Measurements from ENCODE around the gene MCM3AP.

The MCM3AP gene

GRCh38 chr21:46217511-46218196, 67.8 kb downstream of the MCM3AP start:
- Histone ChIP-seq H3K4me3 (ENCODE audit: low read depth, low read length) (no peak overlapping the region), H3K27me3 (ENCODE audit: insufficient read depth, low read length) (no peaks in the 10 kb centered on the region), H2AFZ (ENCODE audit: low read length, unreplicated experiment) (no peak overlapping the region), H3K4me1 (ENCODE audit: control insufficient read depth, insufficient read depth, low read length, unreplicated experiment) (no peaks in the 10 kb centered on the region), H3K36me3 (ENCODE audit: insufficient read depth, low read length) (no peaks in the 10 kb centered on the region; the same call in 1 of the 2 replicates), H3K79me2 (ENCODE audit: control insufficient read depth, insufficient read depth, low read length, unreplicated experiment) (peaks cover 11% of the 10 kb centered on the region), H3K27ac (ENCODE audit: low read depth, low read length) (no peak overlapping the region)

GRCh38 chr21:46216132-46216747, 69.2 kb downstream of the MCM3AP start:
- Histone ChIP-seq H2AFZ (ENCODE audit: low read length, unreplicated experiment) (no peak overlapping the region), H3K27ac (ENCODE audit: low read depth, low read length) (no peak overlapping the region), H3K4me1 (ENCODE audit: control insufficient read depth, insufficient read depth, low read length, unreplicated experiment) (no peaks in the 10 kb centered on the region), H3K79me2 (ENCODE audit: control insufficient read depth, insufficient read depth, low read length, unreplicated experiment) (peaks cover 2% of the 10 kb centered on the region), H3K4me3 (ENCODE audit: low read depth, low read length) (no peak overlapping the region), H3K27me3 (ENCODE audit: insufficient read depth, low read length) (no peaks in the 10 kb centered on the region), H3K36me3 (ENCODE audit: insufficient read depth, low read length) (no peaks in the 10 kb centered on the region; the same call in 1 of the 2 replicates)

- Histone ChIP-seq H3K27ac (ENCODE audit: low read depth, low read length) (no peak overlapping the region), H3K27me3 (ENCODE audit: insufficient read depth, low read length) (no peaks in the 10 kb centered on the region), H3K36me3 (ENCODE audit: insufficient read depth, low read length) (no peaks in the 10 kb centered on the region; the same call in none of the 2 replicates), H3K4me1 (ENCODE audit: control insufficient read depth, insufficient read depth, low read length, unreplicated experiment) (no peaks in the 10 kb centered on the region), H2AFZ (ENCODE audit: low read length, unreplicated experiment) (no peak overlapping the region), H3K4me3 (ENCODE audit: low read depth, low read length) (no peak overlapping the region), H3K79me2 (ENCODE audit: control insufficient read depth, insufficient read depth, low read length, unreplicated experiment) (no peaks in the 10 kb centered on the region)
These were observed 69.8 kb downstream of the MCM3AP start for GRCh38 chr21:46215436-46216131.

- Histone ChIP-seq H3K4me3 (ENCODE audit: low read depth, low read length) (no peak overlapping the region), H3K4me1 (ENCODE audit: control insufficient read depth, insufficient read depth, low read length, unreplicated experiment) (no peaks in the 10 kb centered on the region), H3K36me3 (ENCODE audit: insufficient read depth, low read length) (no peaks in the 10 kb centered on the region; the same call in 1 of the 2 replicates), H3K27ac (ENCODE audit: low read depth, low read length) (no peak overlapping the region), H2AFZ (ENCODE audit: low read length, unreplicated experiment) (no peak overlapping the region), H3K27me3 (ENCODE audit: insufficient read depth, low read length) (no peaks in the 10 kb centered on the region), H3K79me2 (ENCODE audit: control insufficient read depth, insufficient read depth, low read length, unreplicated experiment) (no peaks in the 10 kb centered on the region)
These were observed 70.7 kb downstream of the MCM3AP start for GRCh38 chr21:46214478-46215340.

- Histone ChIP-seq H3K4me1 (ENCODE audit: control insufficient read depth, insufficient read depth, low read length, unreplicated experiment) (no peaks in the 10 kb centered on the region), H2AFZ (ENCODE audit: low read length, unreplicated experiment) (no peak overlapping the region), H3K79me2 (ENCODE audit: control insufficient read depth, insufficient read depth, low read length, unreplicated experiment) (no peaks in the 10 kb centered on the region), H3K27me3 (ENCODE audit: insufficient read depth, low read length) (no peaks in the 10 kb centered on the region), H3K4me3 (ENCODE audit: low read depth, low read length) (no peak overlapping the region), H3K27ac (ENCODE audit: low read depth, low read length) (no peak overlapping the region), H3K36me3 (ENCODE audit: insufficient read depth, low read length) (no peaks in the 10 kb centered on the region; the same call in 1 of the 2 replicates)
These were observed 71.7 kb downstream of the MCM3AP start for GRCh38 chr21:46213620-46214286.

GRCh38 chr21:46212721-46213484, 72.5 kb downstream of the MCM3AP start:
- Histone ChIP-seq H3K36me3 (ENCODE audit: insufficient read depth, low read length) (no peaks in the 10 kb centered on the region; the same call in 1 of the 2 replicates), H3K79me2 (ENCODE audit: control insufficient read depth, insufficient read depth, low read length, unreplicated experiment) (no peaks in the 10 kb centered on the region), H3K27ac (ENCODE audit: low read depth, low read length) (no peak overlapping the region), H3K27me3 (ENCODE audit: insufficient read depth, low read length) (no peaks in the 10 kb centered on the region), H3K4me1 (ENCODE audit: control insufficient read depth, insufficient read depth, low read length, unreplicated experiment) (no peaks in the 10 kb centered on the region), H2AFZ (ENCODE audit: low read length, unreplicated experiment) (no peak overlapping the region), H3K4me3 (ENCODE audit: low read depth, low read length) (no peak overlapping the region)

- no peaks in the 10 kb centered on the region; the same call in 1 of the 2 replicates for H3K36me3 ChIP-seq (ENCODE audit: insufficient read depth, low read length)
These were observed 73.4 kb downstream of the MCM3AP start for GRCh38 chr21:46211786-46212720.

GRCh38 chr21:46211376-46211775, 74.0 kb downstream of the MCM3AP start:
- Histone ChIP-seq H3K36me3 (ENCODE audit: insufficient read depth, low read length) (no peaks in the 10 kb centered on the region; the same call in 1 of the 2 replicates), H3K4me1 (ENCODE audit: control insufficient read depth, insufficient read depth, low read length, unreplicated experiment) (no peaks in the 10 kb centered on the region), H3K4me3 (ENCODE audit: low read depth, low read length) (no peak overlapping the region), H2AFZ (ENCODE audit: low read length, unreplicated experiment) (no peak overlapping the region), H3K79me2 (ENCODE audit: control insufficient read depth, insufficient read depth, low read length, unreplicated experiment) (no peaks in the 10 kb centered on the region), H3K27me3 (ENCODE audit: insufficient read depth, low read length) (no peaks in the 10 kb centered on the region), H3K27ac (ENCODE audit: low read depth, low read length) (no peak overlapping the region)

More at GRCh38 chr21:46211786-46212720, 73.4 kb downstream of the MCM3AP start:
- Histone ChIP-seq H3K4me1 (ENCODE audit: control insufficient read depth, insufficient read depth, low read length, unreplicated experiment) (no peaks in the 10 kb centered on the region), H2AFZ (ENCODE audit: low read length, unreplicated experiment) (no peak overlapping the region), H3K79me2 (ENCODE audit: control insufficient read depth, insufficient read depth, low read length, unreplicated experiment) (no peaks in the 10 kb centered on the region), H3K27me3 (ENCODE audit: insufficient read depth, low read length) (no peaks in the 10 kb centered on the region), H3K27ac (ENCODE audit: low read depth, low read length) (no peak overlapping the region), H3K4me3 (ENCODE audit: low read depth, low read length) (no peak overlapping the region)
